ENCODE measurements around the gene IFI16. TPM values are rescaled to one million over a fixed set of nuclear protein-coding genes. Genes with fewer than 3 reads are reported as not detected.

The IFI16 gene
- total RNA-seq, 1 experiment from 2014 or later = 2.9 TPM

- H2BK12ac ChIP-seq (ENCODE audit: insufficient read length, low read depth, low read length) = no peak overlapping the region
- no peaks in the 10 kb centered on the region for H3K36me3 Mint-ChIP-seq (ENCODE audit: insufficient read depth in 1 of 3, low read depth in 3 of 3)
- no peak overlapping the region for H3K23ac ChIP-seq (ENCODE audit: insufficient read length, low read depth, low read length)
- H3T11ph ChIP-seq (ENCODE audit: low read length) = no peak overlapping the region
- no peaks in the 10 kb centered on the region for H3K23me2 ChIP-seq (ENCODE audit: insufficient read length, low read depth, low read length, poor library complexity, severe bottlenecking)
- no peak for TF ChIP-seq CTCF (conservative IDR thresholded peaks at IDR 0.05)
- H3K79me1 ChIP-seq (ENCODE audit: insufficient read depth, low read depth, low read length, poor library complexity, severe bottlenecking) = no peaks in the 10 kb centered on the region
- DNase-seq = no peak
- no peak overlapping the region for H3K56ac ChIP-seq (ENCODE audit: insufficient read length, low read depth, low read length)
- H2BK5ac ChIP-seq (ENCODE audit: insufficient read length, low read length) = no peak overlapping the region
- H3K27ac ChIP-seq (ENCODE audit: insufficient read length, low read depth, low read length) = no peak overlapping the region
- H4K91ac ChIP-seq (ENCODE audit: insufficient read length, low read depth, low read length) = no peak overlapping the region
- no peak overlapping the region for H2AFZ ChIP-seq (ENCODE audit: low read length)
- WGBS (ENCODE audit: extremely low coverage, insufficient read length, low lambda C conversion rate) = no CpG with 5 or more reads among the region's 1 CpG
- H4K20me1 ChIP-seq (ENCODE audit: control insufficient read depth, insufficient read depth, insufficient read length) = no peaks in the 10 kb centered on the region
- H3K4ac ChIP-seq (ENCODE audit: low read depth, low read length) = no peak overlapping the region
- H3K14ac ChIP-seq (ENCODE audit: insufficient read depth, low read length) = no peak overlapping the region
- no peak overlapping the region for H2BK120ac ChIP-seq (ENCODE audit: low read depth, low read length, poor library complexity, severe bottlenecking)
- H4K8ac ChIP-seq (replicated peaks; ENCODE audit: insufficient read length, low read depth, low read length) = no peak overlapping the region
- no peaks in the 10 kb centered on the region for H3K27me3 Mint-ChIP-seq (ENCODE audit: low read depth)
- no peaks in the 10 kb centered on the region for H3K9me3 ChIP-seq (ENCODE audit: control insufficient read depth, low read depth, low read length)
- H2BK20ac ChIP-seq (ENCODE audit: low read depth, low read length, poor library complexity, severe bottlenecking) = no peak overlapping the region
- no peaks in the 10 kb centered on the region for H3K4me1 Mint-ChIP-seq
- no peaks in the 10 kb centered on the region for H3K4me1 ChIP-seq (ENCODE audit: insufficient read depth, low read length)
- no peak overlapping the region for H2BK15ac ChIP-seq (ENCODE audit: low read depth, low read length)
- no peak overlapping the region for H3K4me2 ChIP-seq (ENCODE audit: insufficient read depth, insufficient read length, low read length)
- no peak overlapping the region for H4K5ac ChIP-seq (ENCODE audit: insufficient read length, low read depth, low read length)
- no peak overlapping the region for H3K27ac Mint-ChIP-seq
- H3K9ac ChIP-seq (ENCODE audit: extremely low read depth, insufficient read length, low read length) = no peak overlapping the region
- H3K18ac ChIP-seq (ENCODE audit: insufficient read length, low read depth, low read length) = no peak overlapping the region
- H3K9me3 Mint-ChIP-seq = no peaks in the 10 kb centered on the region
- no peak overlapping the region for H3K4me3 Mint-ChIP-seq
- H3K27me3 ChIP-seq (ENCODE audit: insufficient read depth, low read length) = no peaks in the 10 kb centered on the region
- H3K79me2 ChIP-seq (ENCODE audit: insufficient read depth, low read length) = no peaks in the 10 kb centered on the region
- no peak overlapping the region for H2AK5ac ChIP-seq (ENCODE audit: insufficient read length, low read length)
Measured at GRCh38 chr1:159040206-159040605, 30.5 kb downstream of the IFI16 start.
